VCaP (cell line): ENCODE results near the gene SLC13A3.
A peak's percentile ranks its signal among the peaks of the same experiment; 100 is the strongest.

Experiments
- H3K27ac ChIP-seq: fragments of 450-650 bp; 2 replicates; pipeline ENCODE4 v1.5.1; 2017
- TF ChIP-seq, protein P1 (sequence below): fragments of 450-650 bp; conservative IDR thresholded peaks from 2 replicates; pipeline ENCODE4 v1.5.1; 2017; ENCODE audit warnings: mild to moderate bottlenecking, moderate library complexity

Gene SLC13A3

DNA sequence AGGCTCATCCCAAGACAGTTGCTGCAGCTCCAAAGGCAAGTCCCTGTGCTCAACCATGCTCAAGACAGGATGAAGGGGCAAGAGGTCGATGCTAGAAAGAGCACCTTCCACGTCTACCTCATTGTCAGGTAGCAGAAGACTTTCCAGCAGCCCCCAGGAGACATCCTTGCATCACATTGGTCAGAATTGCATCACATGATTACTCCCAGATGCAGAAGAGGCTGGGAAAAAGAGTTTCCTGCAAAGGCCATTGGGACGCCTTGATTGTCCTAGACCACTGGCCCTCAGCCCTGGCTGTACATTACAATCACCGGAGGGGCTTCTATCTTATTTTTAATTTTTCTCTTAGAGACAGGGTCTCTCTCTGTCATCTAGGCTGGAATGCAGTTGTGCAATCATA lies 120.6 kb downstream of the SLC13A3 start:
- TF ChIP-seq, protein P1, sequence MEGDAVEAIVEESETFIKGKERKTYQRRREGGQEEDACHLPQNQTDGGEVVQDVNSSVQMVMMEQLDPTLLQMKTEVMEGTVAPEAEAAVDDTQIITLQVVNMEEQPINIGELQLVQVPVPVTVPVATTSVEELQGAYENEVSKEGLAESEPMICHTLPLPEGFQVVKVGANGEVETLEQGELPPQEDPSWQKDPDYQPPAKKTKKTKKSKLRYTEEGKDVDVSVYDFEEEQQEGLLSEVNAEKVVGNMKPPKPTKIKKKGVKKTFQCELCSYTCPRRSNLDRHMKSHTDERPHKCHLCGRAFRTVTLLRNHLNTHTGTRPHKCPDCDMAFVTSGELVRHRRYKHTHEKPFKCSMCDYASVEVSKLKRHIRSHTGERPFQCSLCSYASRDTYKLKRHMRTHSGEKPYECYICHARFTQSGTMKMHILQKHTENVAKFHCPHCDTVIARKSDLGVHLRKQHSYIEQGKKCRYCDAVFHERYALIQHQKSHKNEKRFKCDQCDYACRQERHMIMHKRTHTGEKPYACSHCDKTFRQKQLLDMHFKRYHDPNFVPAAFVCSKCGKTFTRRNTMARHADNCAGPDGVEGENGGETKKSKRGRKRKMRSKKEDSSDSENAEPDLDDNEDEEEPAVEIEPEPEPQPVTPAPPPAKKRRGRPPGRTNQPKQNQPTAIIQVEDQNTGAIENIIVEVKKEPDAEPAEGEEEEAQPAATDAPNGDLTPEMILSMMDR: no peak
- no peak overlapping the region for H3K27ac ChIP-seq

DNA sequence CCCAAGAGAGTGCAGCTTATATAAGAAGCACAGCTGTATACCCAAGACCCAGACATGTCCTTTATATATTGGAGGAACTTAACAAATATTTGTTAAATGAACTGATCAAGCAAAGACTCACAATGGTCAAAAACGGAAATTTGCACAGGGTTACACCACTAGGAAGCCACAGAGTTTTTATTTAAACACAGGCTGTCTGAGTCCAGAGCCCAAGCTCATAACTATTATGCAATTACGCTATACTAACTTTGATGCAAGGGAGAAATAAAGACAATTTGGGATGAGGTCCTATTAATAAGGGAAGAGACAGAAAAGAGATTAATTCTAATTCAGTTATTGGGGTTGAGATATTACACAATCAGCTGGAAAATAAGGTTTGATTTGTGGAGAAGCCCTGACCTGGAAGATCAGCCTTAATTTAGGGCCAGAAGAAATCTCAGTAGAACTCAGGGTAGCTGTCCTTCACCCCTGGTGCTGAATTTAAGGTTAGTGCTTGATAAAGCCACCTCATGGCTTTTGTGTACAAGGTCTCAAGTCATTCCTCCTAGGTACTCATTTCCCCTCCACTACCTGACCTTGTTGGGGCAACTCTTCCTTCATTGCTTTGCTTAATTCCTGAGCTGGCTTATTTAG lies 127.4 kb downstream of the SLC13A3 start:
- TF ChIP-seq, protein P1: no peak
- H3K27ac ChIP-seq: no peak overlapping the region

- no peak overlapping the region for H3K27ac ChIP-seq
- TF ChIP-seq, protein P1: no peak
Measured at GRCh38 chr20:46523108-46523507, 128.2 kb downstream of the SLC13A3 start.

- no peak overlapping the region for H3K27ac ChIP-seq
- TF ChIP-seq, protein P1: peak; percentile 95
Measured at GRCh38 chr20:46520976-46521579, 130.2 kb downstream of the SLC13A3 start.

DNA sequence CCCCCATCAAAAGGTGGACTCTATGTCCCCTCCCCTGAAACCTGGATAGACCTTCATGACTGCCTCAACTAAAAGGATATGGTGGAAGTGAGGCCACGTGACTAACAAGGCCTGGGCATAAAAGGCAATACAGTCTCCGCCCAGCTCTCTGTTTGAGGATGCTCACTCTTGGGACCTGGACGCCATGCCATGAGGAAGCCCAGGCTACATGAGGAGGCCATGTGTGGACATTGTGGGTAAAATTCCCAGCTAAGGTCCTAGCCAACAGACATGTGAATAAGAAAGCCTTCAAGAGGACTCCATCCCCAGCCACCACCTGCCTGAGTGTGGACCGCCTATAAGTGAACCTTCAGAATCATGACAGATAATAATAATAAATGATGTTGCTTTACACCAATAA lies 130.7 kb downstream of the SLC13A3 start:
- TF ChIP-seq, protein P1: no peak
- no peak overlapping the region for H3K27ac ChIP-seq

DNA sequence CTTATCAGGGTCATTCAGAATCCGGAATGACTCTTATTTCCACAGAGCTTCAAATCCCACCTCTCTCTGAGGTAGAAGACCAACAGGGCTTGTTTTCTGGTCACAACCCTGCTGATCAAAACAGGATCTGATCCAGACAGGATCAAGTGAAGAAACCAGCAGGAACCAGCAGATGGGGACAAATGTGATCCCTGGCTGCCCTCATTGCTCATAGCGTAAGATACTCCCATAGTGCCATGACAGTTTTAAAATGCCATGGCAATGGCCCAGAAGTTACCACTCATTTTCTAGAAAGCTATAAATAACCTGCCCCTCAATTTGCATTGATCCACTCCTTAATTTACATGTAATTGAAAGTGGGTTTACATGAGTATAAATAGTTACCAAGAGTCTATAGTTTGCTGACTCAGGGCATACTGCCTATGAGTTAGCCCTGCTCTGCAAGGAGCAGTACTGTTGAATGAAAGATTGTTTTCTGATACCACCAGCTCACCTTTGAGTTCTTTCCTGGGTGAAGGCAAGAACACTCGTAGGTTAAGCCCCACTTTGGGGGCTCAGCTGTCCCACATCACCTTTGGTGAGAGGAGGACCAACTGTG lies 131.7 kb downstream of the SLC13A3 start:
- TF ChIP-seq, protein P1: 0 out of 2 replicates have a peak, but pooled peaks have one; percentile 16
- H3K27ac ChIP-seq: no peak overlapping the region

DNA sequence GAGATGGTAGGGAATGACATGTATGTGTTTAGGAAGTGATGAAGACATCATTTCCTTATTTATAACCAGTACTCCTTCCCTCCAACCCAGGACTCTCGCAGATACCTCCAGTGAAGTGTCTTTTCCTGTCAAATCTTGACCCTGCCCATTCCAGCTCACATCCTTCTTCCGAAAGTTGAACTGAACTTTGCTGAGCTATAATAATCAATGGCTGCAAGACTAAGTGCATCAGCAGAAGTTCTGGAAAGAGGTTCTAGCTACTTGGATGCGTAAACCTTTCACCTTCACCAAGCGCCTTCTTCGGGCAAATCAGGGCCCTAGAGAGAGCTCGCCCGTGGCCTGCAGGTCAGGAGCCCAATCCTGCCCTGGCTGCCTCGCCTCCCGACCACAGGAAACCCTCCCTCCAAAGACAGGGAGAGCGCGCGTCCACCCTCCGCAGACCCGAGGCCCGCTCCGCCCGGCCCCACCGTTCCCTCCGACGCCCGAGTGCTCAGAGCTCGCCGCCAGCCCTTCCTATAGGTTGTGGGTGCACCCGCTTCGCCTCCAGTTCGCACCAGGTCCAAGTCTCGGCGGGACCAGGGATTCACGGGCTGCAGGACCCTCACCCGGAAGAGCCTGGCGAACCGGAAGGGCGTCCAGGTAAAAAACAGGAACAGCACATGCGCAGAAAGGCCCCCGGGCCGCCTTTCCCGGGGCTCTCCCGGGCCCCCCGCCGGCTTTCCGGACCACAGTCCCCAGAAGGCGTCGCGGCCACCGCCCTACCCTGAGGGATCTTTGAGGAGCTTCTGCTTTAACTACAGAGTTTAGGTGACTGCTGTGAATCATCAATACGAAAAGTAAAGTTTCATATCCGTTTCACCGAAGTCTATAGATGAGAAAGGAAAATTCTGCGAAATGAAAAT lies 138.1 kb downstream of the SLC13A3 start, which contains the start of gene ZNF334:
Gene ZNF334 (minus strand): TSS at position 617 of the 902 bp plus-strand sequence. CDS start 1,457 bp downstream, outside the sequence.
- peak within 1 kb of the TSS; percentile 31; the same call in 1 of the 2 replicates for H3K27ac ChIP-seq
- TF ChIP-seq, protein P1: no peak
